HG03457 (cell line): Measurements from ENCODE around the gene MLLT6.

Experiments
- ATAC-seq: cut with Tn5 transposase; IDR thresholded peaks from one replicate; pipeline ENCODE4 v1.9.1; 2021; ENCODE audit warnings: moderate number of reproducible peaks; ENCODE audit not compliant: unreplicated experiment

Gene MLLT6

DNA sequence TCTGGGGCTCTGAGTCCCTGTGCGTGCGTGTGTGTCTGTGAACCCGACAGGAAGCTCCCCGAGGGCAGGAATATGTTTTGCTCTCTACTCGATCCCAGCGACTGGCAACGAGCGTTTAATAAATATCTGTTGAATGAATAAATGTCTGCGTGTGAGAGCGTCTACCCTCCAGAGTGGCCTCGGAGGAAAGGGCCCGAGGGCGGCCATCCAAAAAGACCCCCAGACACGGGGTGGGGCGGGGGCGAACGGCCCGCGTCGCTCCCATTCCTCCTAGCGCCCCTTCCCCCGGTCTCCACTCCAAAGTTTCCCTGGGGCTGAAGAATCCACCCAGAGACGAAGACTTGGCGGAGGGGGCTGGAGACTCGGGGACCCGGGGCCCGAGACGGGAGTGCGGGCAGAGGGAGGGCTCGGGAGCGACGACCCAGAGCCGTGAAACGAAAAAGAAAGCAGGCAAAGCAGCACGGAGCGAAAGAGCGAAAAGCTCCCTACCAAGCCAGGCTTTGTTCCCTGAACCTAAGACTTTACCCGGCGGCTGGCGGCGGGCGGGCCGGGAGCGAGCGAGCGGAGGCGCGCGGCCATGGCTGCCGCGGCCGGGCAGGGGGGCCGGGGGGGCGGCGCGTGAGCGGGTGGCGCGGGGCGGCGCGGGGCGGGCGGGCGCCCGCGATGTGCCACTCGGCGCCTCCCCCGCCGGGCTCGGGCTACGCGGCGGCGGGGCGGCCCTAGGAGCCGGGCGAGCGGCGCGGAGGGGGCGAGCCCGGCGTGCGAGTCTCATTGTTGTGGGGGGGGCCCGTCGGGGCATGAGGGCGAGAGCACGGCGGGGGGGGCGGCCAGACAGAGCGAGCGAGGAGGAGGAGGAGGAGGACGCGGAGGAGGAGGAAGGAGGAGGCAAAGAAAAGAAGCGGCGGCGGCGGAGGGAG, at the start of gene MLLT6:
Gene MLLT6 (plus strand): TSS at position 668 of the 917 bp plus-strand sequence. CDS start 360 bp downstream, outside the sequence.
- ATAC-seq = no peak

- ATAC-seq = no peak
These were observed 47.9 kb upstream of the MLLT6 start for GRCh38 chr17:38656959-38657823.

DNA sequence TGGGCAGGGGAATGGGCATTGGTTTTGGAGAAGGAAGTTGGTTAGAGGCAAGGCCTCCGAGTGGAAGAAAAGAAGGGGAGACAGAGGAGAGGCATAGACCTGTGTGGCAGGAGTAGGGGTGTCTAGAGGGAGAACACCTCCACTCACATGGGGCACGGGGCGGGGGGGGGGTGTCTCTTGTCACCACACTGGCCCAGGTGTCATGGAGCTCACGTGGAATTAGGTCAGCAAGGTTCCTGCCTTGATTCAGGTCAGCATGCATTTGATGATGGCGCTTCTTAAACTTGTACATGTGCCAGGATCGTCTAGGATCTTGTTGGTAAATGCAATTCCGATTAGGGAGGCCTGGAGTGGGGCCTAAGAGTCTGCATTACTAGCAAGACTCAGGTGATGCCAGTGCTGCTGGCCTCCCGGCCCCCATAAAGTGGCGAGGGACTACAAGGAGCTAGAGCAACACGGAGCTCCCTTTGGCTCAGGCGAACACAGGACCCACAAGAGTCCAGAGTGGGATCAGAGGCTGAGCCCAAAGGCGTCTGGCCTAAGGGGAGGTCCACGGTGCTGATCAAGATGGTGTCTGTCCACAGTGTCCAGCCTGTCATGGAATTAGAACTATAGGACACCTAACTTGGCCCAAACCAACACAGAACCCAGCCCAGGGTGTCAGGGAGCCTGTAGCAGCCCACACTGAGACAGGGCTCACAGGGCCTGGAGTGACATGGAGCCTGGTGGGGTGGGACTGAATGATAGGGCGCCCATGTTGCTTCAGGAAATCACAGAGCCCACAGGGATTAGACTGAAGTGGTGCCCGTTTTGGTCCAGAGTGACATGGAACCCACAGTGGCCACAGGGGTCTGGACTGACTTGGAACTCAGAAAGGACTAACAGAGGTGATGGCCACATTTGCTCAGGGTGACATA, 47.0 kb upstream of the MLLT6 start:
- no peak for ATAC-seq

- no peak for ATAC-seq
These were observed 46.2 kb upstream of the MLLT6 start for GRCh38 chr17:38658741-38659345.

DNA sequence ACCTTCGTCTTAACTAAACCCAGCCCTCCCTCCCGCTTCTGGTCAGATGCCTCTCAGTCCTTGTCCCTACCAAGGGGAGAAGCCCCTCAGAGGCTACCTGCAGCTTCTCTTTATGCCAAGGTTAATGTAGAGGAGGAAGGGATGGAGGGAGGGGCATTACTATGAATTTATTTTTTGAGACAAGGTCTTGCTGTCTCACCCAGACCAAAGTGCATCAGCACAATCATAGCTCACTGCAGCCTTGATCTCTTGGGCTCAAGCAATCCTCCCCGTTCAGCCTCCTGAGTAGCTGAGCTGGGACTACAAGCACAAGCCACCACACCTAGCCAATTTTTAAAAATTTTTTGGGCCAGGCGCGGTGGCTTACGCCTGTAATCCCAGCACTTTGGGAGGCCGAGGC, 45.7 kb upstream of the MLLT6 start:
- no peak for ATAC-seq

DNA sequence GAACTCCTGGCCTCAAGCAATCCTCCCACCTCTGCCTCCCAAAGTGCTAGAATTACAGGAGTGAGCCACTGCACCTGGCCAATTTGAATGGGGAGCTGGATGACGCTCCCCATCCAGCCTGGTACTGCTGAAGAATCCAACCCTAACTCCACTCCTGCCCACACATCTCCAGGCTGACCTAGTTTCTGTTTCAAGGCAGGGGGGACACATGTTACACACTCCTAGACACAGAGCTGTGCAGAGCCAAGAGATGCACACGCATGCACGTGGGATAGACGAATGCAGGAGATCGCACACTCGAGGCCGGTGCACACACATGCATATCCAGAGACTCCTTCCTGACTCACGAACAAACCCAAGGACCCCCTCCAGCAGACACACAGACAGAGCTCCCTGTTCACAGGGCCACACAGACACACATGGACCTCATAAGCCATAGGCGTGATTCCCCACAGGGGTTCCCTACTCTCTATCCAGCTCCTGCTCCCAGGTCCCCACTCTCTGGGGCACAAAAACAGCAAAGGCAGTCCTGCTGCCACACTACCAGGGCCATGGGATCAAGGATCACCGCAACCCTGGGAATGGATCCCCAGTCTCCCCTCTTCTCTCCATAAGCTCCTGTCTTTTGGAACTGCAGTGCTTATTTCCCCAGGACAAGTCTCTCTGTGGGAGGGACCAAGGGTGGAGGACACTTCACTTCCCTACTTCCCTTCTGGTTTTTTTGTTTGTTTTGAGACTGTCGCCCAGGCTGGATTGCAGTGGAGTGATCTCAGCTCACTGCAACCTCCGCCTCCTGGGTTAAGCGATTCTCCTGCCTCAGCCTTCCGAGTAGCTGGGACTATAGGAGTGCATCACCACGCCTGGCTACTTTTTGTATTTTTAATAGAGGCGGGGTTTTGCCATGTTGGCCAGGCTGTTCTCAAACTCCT, 44.7 kb upstream of the MLLT6 start:
- ATAC-seq = no peak

DNA sequence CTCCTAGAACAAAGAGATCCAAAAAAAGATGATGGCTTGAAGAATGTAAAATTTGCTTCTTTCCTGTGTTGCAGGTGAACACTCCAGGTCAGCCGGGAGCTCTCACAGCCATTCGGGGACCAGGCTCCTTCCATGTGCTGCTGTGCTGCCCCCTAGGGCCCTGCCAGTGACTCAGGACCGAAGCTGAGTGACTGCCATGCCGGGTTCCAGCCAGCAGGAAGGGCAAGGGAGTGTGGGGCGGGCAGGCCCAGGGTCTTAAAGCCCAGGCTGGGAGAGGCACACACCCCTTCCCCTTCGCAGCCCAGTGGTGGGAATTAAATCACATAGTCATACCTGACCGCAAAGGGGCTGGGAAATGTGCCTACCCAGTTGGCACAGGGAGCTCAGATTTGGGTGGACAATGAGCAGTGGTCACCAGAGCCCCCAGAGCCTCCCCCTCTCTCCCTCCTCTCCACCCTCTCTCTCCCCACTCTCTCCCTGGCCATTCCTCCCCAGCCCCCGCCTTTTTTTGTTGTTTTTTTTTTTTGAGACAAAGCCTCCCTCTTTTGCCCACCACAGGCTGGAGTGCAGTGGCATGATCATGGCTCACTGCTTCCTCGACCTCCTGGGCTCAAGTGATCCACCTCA, 41.8 kb upstream of the MLLT6 start:
- no peak for ATAC-seq

- no peak for ATAC-seq
These were observed 41.0 kb upstream of the MLLT6 start for GRCh38 chr17:38663964-38664644.

DNA sequence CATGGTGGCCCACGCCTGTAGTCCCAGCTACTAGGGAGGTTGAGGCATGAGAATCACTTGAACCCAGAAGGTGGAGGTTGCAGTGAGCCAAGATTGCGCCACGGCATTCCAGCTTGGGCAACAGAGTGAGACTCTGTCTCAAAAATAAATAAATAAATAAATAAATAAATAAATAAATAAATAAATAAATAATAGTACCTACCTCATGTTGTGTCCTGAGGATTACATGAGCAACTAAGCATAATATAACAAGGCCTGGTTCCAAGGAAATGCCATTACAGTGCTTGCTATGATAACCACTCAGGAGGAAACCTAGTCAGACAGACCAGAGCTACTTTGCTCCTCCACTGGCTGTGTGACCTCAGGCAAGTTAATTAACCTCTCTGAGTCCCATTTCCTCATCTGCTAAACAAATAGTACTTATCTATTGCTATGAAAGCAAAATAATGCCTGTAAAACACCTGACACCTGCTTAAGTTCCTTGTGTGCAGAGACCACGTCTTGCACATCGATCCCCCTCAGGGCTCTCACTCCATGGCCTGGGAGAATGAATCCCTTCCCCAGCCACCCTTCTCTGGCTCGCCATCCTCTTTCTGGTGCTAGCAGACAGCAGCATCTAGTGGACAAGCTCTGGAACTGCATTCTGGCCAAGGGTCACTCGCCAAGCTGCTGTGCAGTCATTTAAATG, 37.8 kb upstream of the MLLT6 start:
- no peak for ATAC-seq

GRCh38 chr17:38667787-38668122, 37.3 kb upstream of the MLLT6 start:
- no peak for ATAC-seq

- no peak for ATAC-seq
These were observed 35.6 kb upstream of the MLLT6 start for GRCh38 chr17:38669520-38669919.

GRCh38 chr17:38671939-38672720, 32.9 kb upstream of the MLLT6 start:
- ATAC-seq = no peak

- no peak for ATAC-seq
These were observed 32.0 kb upstream of the MLLT6 start for GRCh38 chr17:38672788-38673706.

GRCh38 chr17:38673707-38674013, 31.4 kb upstream of the MLLT6 start:
- no peak for ATAC-seq

DNA sequence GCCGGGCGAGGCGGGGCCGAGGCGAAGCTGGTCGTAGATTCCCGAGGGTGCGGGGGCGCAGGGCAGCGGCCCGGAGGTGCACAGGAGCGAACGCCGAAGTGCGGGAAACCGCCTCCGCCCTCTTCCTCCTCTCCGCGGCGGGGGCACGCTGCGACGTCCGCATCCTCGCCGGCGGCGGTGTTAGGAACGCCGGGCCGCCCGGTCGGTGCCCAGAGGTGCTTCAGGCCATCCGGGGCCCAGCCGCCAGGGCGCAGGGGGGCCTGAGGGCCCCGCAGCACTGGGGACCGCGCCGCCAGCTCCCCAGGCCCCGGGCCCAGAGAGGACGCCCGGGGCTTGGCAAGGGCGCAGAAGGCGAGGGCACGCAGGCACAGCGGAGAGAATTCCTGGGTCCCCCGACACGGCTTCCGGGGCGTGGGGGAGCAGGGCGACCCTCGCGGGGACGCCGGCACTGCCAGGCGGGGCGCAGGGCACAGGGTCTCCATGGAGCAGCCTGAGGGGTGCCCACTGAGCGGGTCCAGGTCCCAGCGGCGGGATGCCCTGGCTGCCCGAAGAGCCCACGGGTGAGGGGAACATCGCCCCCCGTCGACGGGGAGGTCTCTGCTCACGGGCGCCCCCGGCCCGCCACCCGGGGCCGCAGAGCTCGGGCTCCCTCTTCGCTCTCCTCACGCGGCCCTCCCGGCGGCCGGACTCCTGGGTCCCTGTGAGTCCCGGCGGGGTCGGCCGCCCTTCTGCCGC, 30.9 kb upstream of the MLLT6 start:
- no peak for ATAC-seq
